ENCODE data around the gene CFAP46.

DNA sequence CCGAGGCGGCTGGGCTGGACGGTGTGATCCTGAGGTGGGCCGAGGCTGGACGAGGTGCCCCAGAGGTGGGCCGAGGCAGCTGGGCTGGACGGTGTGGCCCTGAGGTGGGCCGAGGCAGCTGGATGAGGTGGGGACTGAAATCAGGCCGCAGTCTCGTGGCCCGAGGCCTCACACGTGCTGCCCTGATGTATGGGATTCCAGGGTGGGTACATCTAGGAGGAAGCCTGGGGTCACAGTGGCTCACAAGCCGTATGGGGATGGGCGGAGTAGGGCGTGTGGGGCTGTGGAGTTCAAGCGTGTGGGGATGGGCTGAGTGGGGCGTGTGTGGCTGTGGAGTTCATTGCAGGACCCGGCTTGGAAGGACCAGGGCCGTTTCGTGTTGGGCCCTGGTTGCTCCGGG lies 144.0 kb downstream of the CFAP46 start:
- no peak for TF ChIP-seq EZH2phosphoT487 (IDR thresholded peaks at IDR 0.05; ENCODE audit: insufficient read depth, low read depth)
- no peak for TF ChIP-seq EZH2 (IDR thresholded peaks at IDR 0.05; ENCODE audit: insufficient read depth, poor library complexity, severe bottlenecking)

Data from GM23248 (cell line).